HG02973 (cell line): ENCODE measurements around the gene TTC9C.
"Not testable (repeated sequence)": the region's sequence is repeated elsewhere in the genome, so short reads cannot be mapped to it uniquely, and the experiment has no call there.

Experiments
- ATAC-seq: cut with Tn5 transposase; IDR thresholded peaks from one replicate; pipeline ENCODE4 v1.9.1; 2021; ENCODE audit warnings: moderate library complexity; ENCODE audit not compliant: unreplicated experiment

The TTC9C gene

DNA sequence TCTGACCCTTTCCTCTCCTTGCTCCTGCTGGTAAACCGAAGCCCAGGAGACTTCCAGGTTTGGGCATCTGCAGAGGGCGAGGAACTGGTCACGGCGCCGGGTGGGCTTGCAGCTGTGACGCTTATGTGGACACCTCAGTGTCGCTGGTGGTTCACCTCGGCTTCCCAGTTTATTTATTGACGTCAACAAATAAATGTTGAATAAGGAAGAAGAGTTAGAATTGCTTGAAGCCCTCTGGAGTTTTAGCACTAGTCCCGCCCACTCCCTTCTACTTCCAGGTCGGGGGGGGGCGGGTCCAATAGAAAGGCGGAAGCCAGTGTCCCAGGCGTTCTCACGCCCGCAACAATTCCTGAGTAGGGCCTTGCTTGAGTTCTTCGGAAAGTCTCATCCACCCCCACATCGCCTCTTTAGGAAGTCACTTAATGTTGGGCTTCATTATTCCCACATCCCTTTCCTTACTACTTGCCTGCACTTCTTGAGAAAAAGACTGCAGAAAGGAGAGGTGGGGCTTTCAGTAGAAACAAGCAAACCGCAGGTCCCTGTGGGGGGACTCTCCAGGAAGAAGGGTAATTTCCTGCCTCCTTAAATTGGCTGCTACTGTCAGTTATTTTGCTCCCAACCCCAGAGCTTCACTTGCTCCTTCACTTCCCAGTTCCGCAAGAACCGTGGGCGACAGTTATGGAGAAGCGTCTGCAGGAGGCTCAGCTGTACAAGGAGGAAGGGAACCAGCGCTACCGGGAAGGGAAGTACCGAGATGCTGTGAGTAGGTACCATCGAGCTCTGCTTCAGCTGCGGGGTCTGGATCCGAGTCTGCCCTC, at the start of gene TTC9C:
Gene TTC9C (plus strand): TSS at position 316 of the 818 bp plus-strand sequence. CDS start 363 bp downstream, at position 679.
- ATAC-seq, result no peak

DNA sequence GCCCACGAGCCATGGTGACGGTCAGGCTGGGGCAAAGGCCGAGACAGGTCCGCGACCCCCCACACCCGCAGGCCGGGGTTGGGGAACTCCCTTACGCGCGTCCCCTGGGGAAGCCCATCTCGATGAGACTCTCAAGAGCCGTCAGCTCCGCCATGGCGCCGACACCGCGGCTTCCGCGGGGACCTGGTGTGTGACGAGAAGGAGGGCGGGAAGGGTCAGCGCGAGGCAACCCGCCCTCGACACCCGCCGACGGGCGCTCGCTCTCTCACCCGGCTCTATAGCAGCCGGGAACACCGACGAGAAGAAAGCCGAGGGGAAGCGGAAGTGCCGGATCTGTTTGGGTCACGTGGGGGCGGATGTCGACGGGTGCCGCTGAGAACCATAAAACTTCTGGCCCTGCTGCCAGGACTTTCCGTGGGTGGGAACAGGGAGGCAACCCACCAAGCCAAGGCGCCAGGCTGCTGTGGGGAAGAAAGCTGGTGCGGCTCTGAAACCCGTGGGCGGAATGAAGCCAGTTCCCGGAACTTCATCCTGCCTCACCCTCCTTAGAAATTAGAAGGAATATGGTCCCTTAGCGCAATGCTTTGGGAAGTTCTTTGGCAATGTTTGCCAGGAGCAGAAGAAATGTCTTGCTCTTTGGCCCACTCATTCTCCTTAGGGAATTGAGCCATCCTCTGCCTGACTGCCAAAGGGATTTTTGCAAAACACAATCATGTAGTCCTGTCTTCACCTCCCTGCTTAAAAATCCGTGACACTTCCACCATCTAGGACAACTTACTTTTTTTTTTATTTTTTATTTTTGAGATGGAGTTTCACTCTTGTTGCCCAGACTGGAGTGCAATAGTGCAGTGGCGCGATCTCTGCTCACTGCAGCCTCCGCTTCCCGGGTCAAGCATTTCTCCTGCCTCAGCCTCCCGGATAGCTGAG, 49.3 kb upstream of the TTC9C start, which contains the start of gene UBXN1:
Gene UBXN1 (minus strand): TSS at position 304 of the 927 bp plus-strand sequence. CDS start 150 bp downstream, at position 154.
- peak; percentile 68 for ATAC-seq

DNA sequence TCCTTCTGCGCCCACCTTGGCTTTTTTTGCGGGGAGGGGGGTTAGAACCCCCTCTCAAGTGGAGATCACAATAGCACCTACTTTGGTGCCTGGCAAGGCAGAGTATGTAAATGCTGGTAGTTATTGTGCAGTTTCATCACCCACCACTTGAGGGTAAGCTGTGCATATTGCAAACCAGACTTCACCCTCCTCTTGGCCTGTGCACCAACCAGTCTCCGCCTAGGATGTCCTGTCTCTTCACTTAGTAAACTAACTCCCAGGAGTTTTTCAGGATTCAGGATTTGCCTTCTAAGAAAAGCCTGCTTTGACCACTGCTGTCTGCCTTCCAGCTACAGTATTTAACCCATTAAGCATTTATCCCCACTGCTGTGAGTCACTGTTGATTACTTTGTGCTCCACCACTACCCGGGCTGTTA, 47.5 kb upstream of the TTC9C start:
- ATAC-seq, result peak; percentile 46

- ATAC-seq, result no peak
These were observed 45.8 kb upstream of the TTC9C start for GRCh38 chr11:62682518-62682917.

- ATAC-seq, result no peak
These were observed 40.5 kb upstream of the TTC9C start for GRCh38 chr11:62687508-62688396.

- no peak for ATAC-seq
These were observed 39.8 kb upstream of the TTC9C start for GRCh38 chr11:62688491-62688890.

- ATAC-seq, result no peak
These were observed 38.7 kb upstream of the TTC9C start, which contains the start of gene LRRN4CL for GRCh38 chr11:62689421-62690183. TSS of gene LRRN4CL (minus strand) at chr11:62689530. CDS start at chr11:62688508, 1,022 bp downstream.

DNA sequence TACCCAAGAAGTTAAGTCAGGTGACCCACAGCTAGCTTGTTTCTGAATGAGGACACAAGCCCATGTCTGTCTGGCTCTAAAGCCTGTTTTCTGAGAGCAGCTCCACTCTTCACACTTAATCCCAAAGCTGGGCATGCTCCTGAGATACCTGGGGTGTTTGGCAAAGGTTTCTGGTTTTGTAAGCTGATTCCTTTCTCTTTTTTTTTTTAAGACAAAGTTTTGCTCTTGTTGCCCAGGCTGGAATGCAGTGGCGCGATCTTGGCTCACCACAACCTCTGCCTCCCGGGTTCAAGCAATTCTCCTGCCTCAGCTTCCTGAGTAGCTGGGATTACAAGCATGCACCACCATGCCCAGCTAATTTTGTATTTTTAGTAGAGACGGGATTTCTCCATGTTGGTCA, 34.7 kb upstream of the TTC9C start:
- ATAC-seq, result not testable (repeated sequence)

- no peak for ATAC-seq
These were observed 33.7 kb upstream of the TTC9C start for GRCh38 chr11:62694455-62695167.

GRCh38 chr11:62702246-62702645, 26.0 kb upstream of the TTC9C start:
- no peak for ATAC-seq

DNA sequence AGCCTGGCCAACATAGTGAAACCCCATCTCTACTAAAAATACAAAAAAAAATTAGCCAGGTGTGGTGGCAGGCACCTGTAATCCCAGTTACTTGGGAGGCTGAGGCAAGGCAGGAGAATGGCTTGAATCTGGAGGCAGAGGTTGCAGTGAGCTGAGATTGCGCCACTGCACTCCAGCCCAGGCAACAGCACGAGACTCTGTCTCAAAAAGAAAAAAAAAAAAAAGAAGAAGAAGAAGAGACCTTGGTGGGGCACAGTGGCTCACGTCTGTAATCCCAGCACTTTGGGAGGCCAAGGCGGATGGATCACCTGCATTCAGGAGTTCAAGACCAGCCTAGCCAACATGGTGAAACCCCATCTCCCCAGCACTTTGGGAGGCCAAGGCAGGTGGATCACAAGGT, 24.4 kb upstream of the TTC9C start:
- ATAC-seq, result not testable (repeated sequence)

DNA sequence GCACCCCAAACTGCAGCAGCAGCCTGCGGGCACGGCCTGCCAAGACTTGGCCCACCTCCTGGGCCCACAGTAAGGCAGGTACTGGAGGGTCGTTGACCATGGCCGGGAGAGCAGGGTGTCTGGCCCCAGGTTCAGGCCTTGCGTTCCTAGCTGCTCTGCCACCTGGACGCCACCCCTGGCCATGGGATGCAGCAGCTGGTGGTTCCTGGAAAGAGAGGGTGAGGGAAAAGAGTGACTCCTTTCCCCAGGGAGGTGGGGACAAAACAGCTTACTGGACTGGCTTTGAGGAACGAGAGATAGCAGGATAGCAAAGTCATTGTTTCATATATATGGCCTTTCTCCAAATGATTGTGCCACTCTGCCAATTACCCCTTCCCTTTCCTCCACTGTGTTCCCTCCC, 22.9 kb upstream of the TTC9C start:
- no peak for ATAC-seq

GRCh38 chr11:62705880-62706849, 22.1 kb upstream of the TTC9C start:
- peak; percentile 63 for ATAC-seq

DNA sequence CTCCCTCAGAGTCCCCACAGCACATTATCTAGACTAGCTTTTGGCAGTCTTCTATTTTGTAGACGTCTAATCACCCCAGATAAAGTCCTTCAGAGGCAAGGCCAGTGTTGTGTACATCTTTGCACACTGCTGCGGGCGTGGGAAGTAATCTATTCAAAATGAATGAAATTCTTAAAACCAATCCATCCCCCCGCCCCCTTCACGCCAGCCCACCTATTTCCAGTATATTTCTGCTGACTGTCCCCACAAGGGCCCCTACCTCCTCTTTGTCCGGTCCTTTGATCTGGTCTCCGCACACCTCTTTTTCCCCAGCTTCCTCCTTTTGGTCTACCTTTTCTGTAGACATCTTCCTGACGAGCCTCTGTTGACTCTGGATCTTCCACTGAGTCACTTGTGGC, 21.4 kb upstream of the TTC9C start:
- ATAC-seq, result no peak

GRCh38 chr11:62707277-62707861, 20.9 kb upstream of the TTC9C start, which contains the start of the genes BSCL2 and GNG3:
TSS of gene BSCL2 (minus strand) at chr11:62707424. CDS start at chr11:62707195, 229 bp downstream.
TSS of gene GNG3 (plus strand) at chr11:62707676. CDS start at chr11:62708296, 620 bp downstream.
- ATAC-seq, result no peak

- no peak for ATAC-seq
These were observed 19.9 kb upstream of the TTC9C start for GRCh38 chr11:62708392-62708791.

GRCh38 chr11:62708793-62709192, 19.5 kb upstream of the TTC9C start:
- peak; percentile 4 for ATAC-seq
